ENCODE data around the gene HOXB7.

HOXB7 gene

GRCh38 chr17:48636177-48637018, 25.6 kb upstream of the HOXB7 start:
- DNase-seq (ENCODE audit: low read depth, low spot score) = no peak

DNA sequence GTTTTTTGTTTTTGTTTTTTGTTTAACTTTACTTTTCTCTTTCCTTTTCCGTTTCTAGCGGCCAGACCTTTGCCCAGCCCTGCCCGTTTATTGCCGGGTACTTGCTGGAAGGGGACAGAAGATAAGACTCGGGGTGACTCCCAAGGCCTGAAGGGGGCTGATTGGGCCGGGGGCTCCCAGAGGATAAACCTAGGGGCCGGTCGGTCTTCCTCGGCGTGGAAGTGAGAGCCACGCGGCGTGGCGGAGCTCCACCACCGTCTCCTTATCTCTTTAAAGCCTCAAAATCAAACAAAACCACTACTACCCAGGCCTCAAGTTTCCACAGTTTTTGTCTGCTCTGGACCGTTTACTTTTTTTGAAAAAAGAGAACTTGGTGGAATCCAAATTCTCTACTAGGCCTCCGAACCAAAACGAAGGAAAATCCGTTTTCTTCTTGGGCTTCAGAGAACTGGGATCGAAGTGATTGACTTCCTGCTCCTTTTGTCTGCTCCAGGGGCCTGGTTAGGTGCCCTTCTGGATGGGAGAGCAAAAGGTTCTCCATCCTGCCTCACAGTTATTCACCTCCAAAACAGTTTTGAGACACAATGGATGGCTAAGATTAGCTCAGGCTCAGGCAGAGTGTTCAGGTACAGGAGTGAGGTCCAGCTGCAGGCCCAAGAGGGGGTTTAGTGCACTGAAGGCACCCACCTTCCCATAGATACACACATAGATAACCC, 23.8 kb upstream of the HOXB7 start:
- DNase-seq (ENCODE audit: low read depth, low spot score) = no peak

DNA sequence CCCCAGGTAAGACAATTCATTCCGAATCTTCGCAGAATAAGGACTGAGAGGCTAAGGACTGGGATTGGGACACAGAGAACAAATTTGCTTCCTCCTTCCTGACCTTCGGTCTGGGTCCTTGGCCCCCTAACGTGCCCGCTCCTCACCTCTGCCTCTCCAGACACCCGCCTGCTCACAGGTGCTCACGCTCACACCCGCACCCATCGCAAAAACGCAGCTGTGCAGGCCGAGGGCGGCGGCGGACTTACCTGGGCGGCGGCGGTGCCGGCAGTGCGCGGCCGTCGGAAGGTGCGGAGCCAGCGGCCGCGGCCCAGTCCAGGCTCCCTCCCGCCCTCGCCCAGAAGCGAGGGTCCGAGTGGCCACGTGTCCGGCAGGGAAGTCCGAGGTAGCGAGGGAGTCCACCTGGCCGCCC, 22.5 kb upstream of the HOXB7 start:
- DNase-seq (ENCODE audit: low read depth, low spot score) = no peak

DNA sequence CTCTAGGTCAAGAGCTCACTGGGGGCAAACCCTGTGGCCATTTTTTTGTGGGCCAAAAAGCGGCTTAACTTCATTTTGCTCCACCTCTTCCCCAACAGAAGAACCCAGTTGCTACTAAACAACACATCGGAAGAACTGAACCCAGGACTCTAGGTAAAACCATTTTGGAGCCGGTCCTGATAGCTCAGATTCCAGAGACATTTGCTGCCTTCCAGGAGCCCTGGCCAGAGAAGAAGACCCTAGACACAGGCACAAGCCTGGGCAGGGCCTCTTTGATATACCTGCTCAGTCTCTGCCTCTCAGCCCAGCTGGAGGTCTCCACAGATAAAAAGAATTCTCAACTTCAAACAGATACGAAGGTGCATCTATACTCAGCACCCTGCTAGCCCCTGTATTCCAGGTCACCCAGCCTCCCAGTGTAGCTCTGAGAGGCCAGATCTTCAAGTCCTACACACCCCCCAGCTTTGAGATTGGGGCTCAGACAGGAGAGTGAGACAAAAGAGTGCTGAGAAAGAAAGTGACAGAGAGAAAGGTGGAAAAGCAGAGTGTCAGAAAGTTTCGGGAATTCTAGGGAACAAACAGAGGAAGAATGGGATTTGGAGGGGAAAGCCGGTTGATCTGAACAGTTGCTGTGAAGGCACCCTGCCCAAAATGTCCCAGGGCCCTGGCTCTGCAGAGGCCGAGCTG, 21.9 kb upstream of the HOXB7 start:
- DNase-seq (ENCODE audit: low read depth, low spot score) = no peak

DNA sequence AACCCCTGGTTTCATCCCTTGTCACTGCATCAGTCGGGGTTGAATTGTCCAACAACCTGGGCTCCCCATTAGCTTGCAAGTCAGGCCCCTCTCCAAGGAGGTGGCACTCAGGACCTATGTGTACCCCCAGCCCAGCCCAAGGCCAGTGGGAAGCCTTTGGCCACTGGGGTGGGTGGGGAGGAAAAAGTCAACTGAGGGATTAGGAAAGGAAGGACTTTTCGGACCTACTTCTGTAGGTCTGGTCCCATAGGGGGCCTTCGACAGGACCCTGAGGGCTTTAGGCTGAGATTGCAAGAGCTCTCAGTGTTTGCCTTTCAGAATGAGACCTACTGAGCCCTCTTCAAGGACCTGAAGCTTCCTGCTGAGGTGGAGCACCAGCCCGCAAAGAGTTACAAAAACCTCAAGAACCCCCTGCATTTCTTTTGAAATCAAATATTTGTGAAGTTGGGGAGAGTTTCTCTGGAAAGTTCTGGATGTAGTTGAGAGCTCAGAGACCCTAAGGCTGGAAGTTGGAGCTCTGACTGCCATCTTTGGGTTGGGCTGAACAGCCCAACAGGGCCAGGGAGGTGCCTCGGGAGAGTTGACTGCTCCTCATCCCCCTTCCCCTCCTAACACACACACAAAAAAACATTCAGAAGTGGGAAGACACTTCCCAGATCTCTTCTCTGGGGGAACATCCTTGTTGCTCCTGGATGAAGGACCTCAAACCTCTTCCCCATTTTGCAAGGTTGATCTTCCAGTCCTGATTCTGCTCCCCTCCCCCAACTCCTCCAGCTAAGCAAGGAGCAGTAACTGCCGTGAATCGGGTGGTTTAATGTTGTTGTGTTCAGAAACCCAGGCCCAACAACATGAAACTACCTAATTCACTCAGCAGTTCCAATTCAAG, 21.1 kb upstream of the HOXB7 start:
- DNase-seq (ENCODE audit: low read depth, low spot score) = no peak

GRCh38 chr17:48630925-48631692, 20.3 kb upstream of the HOXB7 start:
- no peak for DNase-seq (ENCODE audit: low read depth, low spot score)

DNA sequence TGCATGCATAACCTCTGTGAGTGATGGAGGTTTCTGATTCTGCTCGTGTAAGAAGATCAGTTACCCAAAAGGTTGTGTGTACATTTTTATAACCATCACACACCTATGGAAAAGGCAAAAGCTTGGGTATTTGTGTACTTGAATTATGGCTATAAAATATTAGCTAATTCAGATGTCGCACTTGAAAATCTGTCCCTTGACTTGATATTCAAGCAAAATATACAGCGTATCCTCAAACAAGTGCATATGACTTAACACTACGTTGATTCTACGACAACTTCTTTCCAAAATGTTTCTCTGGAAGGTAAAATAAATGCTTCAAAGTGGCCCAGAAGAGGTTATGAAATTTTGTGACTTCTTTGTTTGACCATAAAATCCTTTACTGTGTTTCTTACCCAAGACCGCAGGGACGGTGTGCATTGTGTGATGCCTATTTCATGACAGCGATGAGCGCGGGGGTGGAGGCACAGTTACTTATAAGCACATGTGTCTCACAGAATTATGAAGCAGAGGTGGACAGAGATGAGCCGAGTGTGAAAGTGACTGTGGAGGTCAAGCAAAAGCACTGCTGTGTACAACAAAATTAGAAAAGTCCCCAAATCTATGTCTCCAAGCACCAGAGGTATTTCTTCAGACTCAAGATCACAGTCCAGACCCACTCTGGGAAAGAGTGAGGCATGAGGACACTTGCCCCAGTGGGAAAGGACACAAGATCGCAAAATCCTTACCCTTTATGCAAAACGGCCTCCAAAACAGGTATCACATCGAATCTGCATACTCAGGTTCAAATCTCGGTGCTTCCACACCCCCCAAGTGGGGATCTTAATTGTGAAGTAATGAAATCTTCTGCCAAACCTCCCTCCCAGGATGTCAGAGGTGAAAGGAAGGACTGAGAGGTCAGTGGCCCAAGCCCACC, 19.4 kb upstream of the HOXB7 start:
- no peak for DNase-seq (ENCODE audit: low read depth, low spot score)

- no peak for DNase-seq (ENCODE audit: low read depth, low spot score)
Measured at GRCh38 chr17:48629411-48629759, 18.6 kb upstream of the HOXB7 start.

- DNase-seq (ENCODE audit: low read depth, low spot score) = no peak
Measured at GRCh38 chr17:48628649-48629410, 18.0 kb upstream of the HOXB7 start.

DNA sequence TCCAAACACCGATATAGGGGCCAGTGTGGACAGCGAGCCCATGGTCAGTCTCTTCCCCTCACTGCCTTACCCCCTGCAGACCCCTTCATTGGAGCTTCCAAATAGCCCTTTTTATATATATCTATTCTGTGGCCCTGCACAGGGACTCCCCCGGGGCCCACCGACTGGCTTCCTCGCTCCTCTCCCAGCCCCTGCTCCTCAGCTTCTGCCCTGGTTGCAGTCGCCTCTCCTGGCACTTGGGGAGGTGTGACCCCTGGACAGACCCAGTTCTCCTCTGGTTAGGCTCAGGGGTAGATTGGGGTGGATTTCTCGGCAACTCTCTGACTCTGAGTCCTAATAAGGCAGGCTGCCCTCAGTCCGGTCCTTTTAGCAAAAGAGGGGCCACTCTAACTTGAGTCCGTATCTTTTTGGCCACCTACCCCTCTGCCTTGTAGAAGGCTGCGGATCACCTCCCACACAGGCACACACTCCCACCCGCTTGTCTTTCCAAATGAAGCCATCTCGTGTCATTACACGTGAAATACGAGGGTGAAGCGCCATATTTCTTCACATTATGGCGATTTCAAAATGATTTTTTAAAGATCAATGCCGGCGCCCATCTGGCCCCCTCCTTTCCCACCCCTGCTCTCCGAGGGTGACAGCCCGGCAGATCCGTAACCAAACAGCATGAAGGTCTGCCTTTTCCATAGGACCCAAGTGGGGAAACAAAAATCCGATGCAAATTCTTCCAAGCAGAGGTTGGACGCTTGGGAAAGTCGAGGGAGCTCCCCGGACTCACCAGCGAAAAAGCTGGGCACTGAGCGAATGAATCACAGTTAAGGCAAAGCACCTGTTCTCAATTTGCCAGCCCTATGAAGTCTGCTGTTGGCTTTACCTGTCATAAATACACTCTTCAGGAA, 17.1 kb upstream of the HOXB7 start:
- no peak for DNase-seq (ENCODE audit: low read depth, low spot score)

DNA sequence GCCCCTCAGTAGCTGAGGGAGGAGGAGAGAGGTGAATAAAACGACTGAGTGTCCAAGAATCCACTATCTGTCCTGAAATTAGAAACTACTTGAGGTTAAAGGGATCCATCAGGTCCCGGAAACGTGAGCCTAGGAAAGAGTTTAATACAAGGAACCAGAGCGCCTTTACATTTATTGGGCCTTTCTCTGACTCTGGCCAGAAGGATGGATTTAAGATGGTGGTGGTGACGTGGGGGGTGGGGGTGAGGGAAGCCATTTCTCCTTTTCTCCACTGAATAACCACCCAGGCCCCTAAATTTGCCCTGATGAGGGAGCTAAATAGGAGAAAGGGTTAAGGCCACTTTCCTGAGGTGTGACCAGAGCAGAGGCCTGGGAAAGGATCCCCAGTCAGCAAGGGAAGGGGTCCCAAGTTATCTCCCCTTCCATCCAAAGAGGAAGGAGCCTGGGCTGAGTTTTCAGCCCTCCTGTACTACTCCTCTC, 16.3 kb upstream of the HOXB7 start:
- no peak for DNase-seq (ENCODE audit: low read depth, low spot score)

- DNase-seq (ENCODE audit: low read depth, low spot score) = no peak
Measured at GRCh38 chr17:48626245-48627117, 15.7 kb upstream of the HOXB7 start, which contains the start of gene HOXB9. HOXB9 (minus strand) TSS chr17:48626358; CDS start chr17:48626269, 89 bp downstream.

- no peak for DNase-seq (ENCODE audit: low read depth, low spot score)
Measured at GRCh38 chr17:48625495-48626244, 14.9 kb upstream of the HOXB7 start.

DNA sequence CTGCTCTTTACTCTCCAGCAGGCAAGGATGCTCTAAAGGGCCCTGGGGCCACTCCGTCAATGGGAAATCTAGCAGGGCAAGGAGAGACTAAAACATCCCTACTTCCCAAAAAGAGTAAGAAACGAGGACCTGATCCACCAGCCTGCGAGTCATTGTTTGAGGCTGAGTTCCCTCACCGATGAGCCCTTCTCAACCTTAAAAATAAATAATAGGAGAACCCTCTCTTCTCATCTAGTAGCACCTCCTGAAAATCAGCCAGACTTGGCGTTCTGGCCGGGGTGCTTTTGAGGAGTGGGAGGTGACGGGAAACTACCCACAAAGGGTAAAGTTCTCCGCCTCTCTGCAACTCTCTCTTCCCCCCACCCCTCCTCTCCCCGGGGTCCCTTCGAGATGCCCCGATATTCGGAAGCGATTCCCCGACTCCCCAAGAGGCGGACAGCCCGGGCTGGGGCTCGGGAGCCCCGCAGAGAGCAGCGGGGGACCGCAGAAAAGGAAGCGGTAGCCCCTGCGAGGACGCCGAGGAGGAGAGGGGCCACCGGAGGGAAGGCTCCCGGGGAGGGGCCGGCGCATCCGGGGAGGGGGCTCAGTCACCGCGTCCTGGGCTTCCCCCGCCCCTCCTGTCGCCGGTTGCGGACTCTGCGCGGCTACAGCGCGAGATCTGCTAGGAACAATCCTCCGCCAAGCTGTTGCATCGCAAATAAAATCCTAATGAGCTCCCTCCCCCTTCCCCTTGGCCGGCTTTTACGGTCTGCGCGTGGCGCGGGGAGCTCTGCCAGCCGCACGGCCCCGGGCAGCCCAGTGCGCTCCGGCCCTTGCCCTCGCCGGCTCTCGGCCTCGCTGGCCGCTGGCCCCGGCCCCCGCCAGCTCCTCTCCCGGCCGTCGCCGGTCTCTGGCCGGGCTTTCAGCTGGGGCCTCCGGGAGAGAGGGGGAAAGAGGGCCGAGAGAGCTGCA, 14.0 kb upstream of the HOXB7 start:
- no peak for DNase-seq (ENCODE audit: low read depth, low spot score)

DNA sequence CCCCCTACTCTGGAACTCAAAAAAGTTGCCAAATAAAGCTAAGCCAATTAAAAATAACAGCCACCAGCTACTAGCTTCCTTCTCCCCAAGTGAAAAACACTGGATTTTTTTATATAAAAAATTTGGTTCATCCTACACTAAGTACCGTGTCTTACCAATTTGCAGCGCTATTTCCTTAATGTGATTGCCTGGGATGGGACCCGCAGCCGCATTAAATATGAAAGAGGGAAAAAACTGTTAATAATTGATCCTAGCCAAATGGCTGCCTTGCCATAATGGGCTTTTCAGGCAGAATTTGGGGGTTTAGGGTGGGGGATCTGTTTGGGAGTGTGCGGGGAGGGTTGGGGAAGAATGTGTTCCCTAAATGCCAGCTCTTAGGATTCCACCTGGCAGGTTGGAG, 13.3 kb upstream of the HOXB7 start:
- DNase-seq (ENCODE audit: low read depth, low spot score) = no peak

Measured in activated naive CD8-positive, alpha-beta T cell treated with anti-CD3 and anti-CD28 coated beads, Interleukin-2, amount 50 U/mL, for 16 hours (primary cell).